Neural cell (in vitro differentiated cells): ENCODE results near the gene PIK3R6.

Source experiments
- EP300 ChIP-seq: fragments of 450-650 bp; conservative IDR thresholded peaks from 2 replicates; pipeline ENCODE4 v1.6.1; 2014; ENCODE audit warnings: antibody characterized with exemption, mild to moderate bottlenecking, moderate library complexity; ENCODE audit not compliant: poor library complexity, severe bottlenecking
- EZH2 ChIP-seq: fragments of 200-600, 300-800 bp; shearing (Covaris generic), sonication (generic); IDR thresholded peaks from 2 replicates; pipeline ENCODE4 v1.6.1; 2014; ENCODE audit warnings: antibody characterized with exemption, low read length, borderline replicate concordance, mild to moderate bottlenecking; ENCODE audit not compliant: insufficient read depth, poor library complexity, severe bottlenecking
- MXI1 ChIP-seq: fragments of 450-650 bp; conservative IDR thresholded peaks from 2 replicates; pipeline ENCODE4 v1.6.1; 2014; ENCODE audit warnings: antibody characterized with exemption, mild to moderate bottlenecking; ENCODE audit not compliant: poor library complexity, severe bottlenecking
- RAD21 ChIP-seq: fragments of 450-650 bp; conservative IDR thresholded peaks from 2 replicates; pipeline ENCODE4 v1.6.1; 2014; ENCODE audit warnings: antibody characterized with exemption, mild to moderate bottlenecking, moderate library complexity
- TF ChIP-seq, protein P1 (sequence below): fragments of 450-650 bp; IDR thresholded peaks from 2 replicates; pipeline ENCODE4 v1.5.1; 2014; ENCODE audit warnings: antibody characterized with exemption, mild to moderate bottlenecking, moderate library complexity; ENCODE audit not compliant: poor library complexity, severe bottlenecking

DNA sequence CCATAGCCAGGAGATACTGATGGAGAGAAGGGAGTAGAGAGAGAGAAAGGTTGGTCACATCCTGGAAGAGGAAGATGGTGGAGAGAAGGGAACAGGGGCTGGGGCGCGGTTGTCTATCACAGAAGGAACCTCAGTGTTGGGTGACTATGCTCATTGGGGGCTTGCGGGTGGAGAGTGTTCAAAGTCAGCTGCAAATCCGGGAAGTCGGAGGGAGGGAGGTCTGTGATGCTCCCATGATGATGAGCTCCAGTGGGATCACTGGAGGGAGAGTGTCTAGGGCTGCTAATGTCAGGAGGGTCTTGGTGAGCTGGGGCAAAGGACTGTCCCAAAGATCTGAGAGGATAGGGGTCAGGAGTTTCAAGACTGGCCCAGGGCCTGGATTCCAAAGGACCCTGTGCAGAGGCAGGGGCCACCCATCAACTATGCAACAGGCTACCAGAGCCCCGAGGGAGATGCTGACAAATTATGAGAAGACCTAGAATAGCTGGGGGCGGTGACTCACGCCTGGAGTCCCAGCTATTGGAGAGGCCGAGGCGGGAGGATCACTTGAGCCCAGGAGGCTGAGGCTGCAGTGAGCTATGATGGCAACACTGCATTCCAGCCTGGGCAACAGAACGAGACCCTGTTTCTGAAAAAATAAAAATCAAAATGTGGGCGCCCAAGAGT is 111.8 kb downstream of the PIK3R6 start:
- no peak for TF ChIP-seq RAD21
- TF ChIP-seq, protein P1, sequence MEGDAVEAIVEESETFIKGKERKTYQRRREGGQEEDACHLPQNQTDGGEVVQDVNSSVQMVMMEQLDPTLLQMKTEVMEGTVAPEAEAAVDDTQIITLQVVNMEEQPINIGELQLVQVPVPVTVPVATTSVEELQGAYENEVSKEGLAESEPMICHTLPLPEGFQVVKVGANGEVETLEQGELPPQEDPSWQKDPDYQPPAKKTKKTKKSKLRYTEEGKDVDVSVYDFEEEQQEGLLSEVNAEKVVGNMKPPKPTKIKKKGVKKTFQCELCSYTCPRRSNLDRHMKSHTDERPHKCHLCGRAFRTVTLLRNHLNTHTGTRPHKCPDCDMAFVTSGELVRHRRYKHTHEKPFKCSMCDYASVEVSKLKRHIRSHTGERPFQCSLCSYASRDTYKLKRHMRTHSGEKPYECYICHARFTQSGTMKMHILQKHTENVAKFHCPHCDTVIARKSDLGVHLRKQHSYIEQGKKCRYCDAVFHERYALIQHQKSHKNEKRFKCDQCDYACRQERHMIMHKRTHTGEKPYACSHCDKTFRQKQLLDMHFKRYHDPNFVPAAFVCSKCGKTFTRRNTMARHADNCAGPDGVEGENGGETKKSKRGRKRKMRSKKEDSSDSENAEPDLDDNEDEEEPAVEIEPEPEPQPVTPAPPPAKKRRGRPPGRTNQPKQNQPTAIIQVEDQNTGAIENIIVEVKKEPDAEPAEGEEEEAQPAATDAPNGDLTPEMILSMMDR: no peak
- TF ChIP-seq EZH2: no peak
- TF ChIP-seq EP300: no peak
- TF ChIP-seq MXI1: no peak
